LNCaP clone FGC (cell line): ENCODE measurements around the gene PRX.

Experiments
- DNase-seq: peaks from one replicate; pipeline ENCODE4 v3.0.0-alpha.2; 2011; ENCODE audit warnings: low read depth
- H3K4me3 ChIP-seq: 2 replicates; pipeline ENCODE4 v1.5.1; 2011; ENCODE audit warnings: mild to moderate bottlenecking, low read depth, low read length, control low read depth
- CTCF ChIP-seq: IDR thresholded peaks from 2 replicates; pipeline ENCODE4 v1.5.1; 2012; ENCODE audit warnings: mild to moderate bottlenecking; ENCODE audit not compliant: control insufficient read depth, insufficient read depth; ENCODE audit errors: extremely low read depth

PRX gene

DNA sequence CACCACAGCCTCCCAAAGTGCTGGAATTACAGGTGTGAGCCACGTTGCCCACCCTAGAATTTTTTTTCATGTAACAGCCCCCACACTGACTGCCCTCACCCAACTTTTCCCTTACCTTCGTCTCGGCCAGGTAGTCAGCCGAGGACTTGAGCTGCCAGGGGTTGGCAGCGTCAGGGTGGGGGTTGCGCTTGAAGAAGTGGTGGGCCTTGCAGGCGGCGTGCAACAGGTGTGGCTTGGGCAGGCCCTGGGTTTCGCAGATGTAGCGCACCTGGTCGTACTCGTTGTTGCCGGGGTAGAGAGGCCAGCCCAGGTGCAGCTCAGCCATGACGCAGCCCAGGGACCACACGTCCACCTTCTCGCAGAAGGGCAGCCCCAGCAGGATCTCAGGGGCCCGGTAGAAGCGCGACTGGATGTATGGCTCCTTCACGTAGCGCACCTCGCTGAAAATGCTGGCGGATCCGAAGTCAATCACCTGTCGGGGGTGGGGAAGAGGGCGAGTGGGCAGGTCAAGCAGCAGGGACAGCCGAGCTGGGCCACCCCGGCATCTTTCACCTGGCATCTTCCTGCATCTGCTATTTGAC lies 29.4 kb downstream of the PRX start:
- H3K4me3 ChIP-seq: no peak overlapping the region
- no peak for DNase-seq
- no peak for TF ChIP-seq CTCF

- no peak for TF ChIP-seq CTCF
- no peak for DNase-seq
- no peak overlapping the region for H3K4me3 ChIP-seq
Measured at GRCh38 chr19:40381321-40381720, 31.9 kb downstream of the PRX start.

GRCh38 chr19:40380199-40381037 lies 32.8 kb downstream of the PRX start:
- no peak for DNase-seq
- no peak overlapping the region for H3K4me3 ChIP-seq
- TF ChIP-seq CTCF: no peak

DNA sequence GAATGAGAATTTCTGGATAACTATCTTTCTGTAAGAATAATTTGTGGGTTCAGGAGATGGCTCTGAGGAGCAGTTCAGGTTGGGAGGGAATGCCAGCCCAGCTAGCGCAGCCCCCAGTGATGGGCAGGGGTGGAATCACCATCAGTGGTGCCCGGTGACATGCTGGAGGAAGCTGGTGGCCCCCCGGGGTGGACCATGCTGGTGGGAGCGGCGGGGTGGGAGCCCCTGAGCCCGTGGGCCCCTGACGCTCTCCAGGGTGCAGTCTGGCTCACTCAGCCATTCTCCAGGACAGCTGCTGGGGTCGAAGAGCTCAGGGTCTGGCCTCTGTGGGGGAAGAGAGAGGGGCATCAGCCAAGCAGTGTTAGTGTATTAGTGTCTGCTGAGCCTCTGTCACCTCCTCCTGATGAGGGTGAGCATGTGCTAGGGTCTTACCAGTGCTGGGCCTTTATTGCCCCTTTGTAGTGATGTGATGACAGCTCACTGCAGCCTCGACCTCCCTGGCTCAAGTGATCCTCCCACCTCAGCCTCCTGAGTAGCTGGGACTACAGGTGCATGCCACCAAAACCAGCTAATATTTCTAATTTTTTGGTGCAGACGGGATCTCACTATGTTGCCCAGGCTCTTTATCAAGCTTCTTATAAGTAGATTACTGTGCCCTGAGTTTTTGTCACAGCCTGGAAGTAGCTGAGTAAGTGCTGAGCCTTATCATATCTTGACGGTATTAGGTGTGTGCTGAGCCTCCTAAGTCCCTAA lies 33.6 kb downstream of the PRX start:
- TF ChIP-seq CTCF: no peak
- H3K4me3 ChIP-seq: no peak overlapping the region
- no peak for DNase-seq

GRCh38 chr19:40378509-40378908 lies 34.7 kb downstream of the PRX start:
- no peak for DNase-seq
- H3K4me3 ChIP-seq: no peak overlapping the region
- no peak for TF ChIP-seq CTCF

GRCh38 chr19:40377876-40378385 lies 35.2 kb downstream of the PRX start:
- H3K4me3 ChIP-seq: no peak overlapping the region
- no peak for TF ChIP-seq CTCF
- DNase-seq: no peak
